Lower leg skin (tissue), 4 donors: ENCODE results near the gene SPAG7. TPM values are rescaled to one million over a fixed set of nuclear protein-coding genes. Genes with fewer than 3 reads are reported as not detected.

Experiments used
- DNase-seq, 2 donors: peaks; one replicate each; pipeline ENCODE4 v3.0.0-alpha.2; 2019; ENCODE audit warnings: low spot score in 2 of 2
- H3K4me3 ChIP-seq: fragments of 200-600 bp; sonication (generic); 2 replicates; pipeline ENCODE4 v1.5.1; 2017; ENCODE audit warnings: mild to moderate bottlenecking, low read depth; ENCODE audit not compliant: poor library complexity, severe bottlenecking
- POLR2A ChIP-seq, 2 donors: fragments of 450-650 bp; IDR thresholded peaks; one replicate each; pipeline ENCODE4 v1.6.1; 2016 to 2017; ENCODE audit warnings: antibody characterized with exemption in 2 of 2, mild to moderate bottlenecking in 1 of 2, moderate library complexity in 1 of 2
- WGBS, 2 donors: methylation state at CpG; one replicate each; pipeline ENCODE4 v1.1.5; 2018; 5-methylcytosine and 5-hydroxymethylcytosine counted together
- intact Hi-C: fragments of 100-400 bp; cut with DNase I; formaldehyde crosslinking; loops from one replicate; pipeline ENCODE4 v1.15.0; 2023; ENCODE audit warnings: low total_unique reads
- total RNA-seq, 4 donors: library from RNA; depleted of rRNA; stranded (reverse); fragments of >200 nt; gene quantifications; one replicate each; pipeline ENCODE4 v1.1.0, GENCODE V29; 2016
- TF ChIP-seq, protein P1 (sequence below), 3 donors: fragments of 450-650 bp; IDR thresholded peaks; one replicate each; pipeline ENCODE4 v1.5.1; 2016; ENCODE audit warnings: antibody characterized with exemption in 3 of 3, mild to moderate bottlenecking in 3 of 3, moderate library complexity in 2 of 3

The SPAG7 gene
- total RNA-seq, 4 donors from 2014 or later = 35.1 to 64.0 (median 51.7) TPM

DNA sequence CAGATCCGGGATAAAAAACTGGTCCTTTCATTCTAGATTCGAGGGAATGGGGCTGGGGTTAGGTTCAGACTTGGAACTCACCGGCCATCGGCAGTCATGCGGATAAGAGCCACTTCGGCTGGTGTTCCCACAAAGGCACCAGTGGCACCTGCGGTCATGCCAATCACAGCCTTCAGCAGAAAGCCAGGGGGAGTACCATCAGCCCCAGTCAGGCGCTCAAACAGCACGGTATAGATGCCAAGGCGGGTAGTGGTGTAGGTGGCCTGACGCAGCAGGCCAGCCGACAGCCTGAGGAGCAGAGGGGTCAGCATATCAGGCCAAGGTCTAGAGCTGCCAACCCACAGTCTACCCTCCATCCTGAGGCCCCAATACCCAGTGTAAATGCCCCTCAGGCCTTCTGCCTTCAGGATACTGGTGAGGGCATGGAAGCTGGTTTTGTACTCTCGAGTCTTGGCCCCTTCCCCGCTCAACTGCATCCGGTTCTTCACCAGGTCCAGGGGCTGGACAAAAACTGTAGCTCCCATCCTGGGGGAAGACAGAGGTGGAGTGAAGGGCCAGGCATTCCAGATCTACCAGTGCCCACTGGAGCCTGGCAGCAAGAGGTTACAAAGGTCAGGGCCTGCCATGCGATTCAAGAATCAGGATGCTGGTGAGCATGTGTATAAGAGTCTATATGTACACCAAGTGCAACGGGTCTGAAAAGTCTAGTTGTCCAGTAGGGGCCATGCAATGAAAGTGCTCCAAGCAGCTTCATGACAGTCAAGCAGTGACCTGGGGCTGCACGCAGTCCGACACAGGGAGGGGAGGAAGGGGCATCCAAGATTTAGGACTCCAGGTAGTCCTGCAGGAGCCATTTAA is 28.7 kb downstream of the SPAG7 start:
- intact Hi-C loops = no loop called here
- no peak for DNase-seq
- peak overlapping the region; percentile 81 for H3K4me3 ChIP-seq
- TF ChIP-seq POLR2A (IDR thresholded peaks at IDR 0.05) = no peak
- TF ChIP-seq, protein P1, sequence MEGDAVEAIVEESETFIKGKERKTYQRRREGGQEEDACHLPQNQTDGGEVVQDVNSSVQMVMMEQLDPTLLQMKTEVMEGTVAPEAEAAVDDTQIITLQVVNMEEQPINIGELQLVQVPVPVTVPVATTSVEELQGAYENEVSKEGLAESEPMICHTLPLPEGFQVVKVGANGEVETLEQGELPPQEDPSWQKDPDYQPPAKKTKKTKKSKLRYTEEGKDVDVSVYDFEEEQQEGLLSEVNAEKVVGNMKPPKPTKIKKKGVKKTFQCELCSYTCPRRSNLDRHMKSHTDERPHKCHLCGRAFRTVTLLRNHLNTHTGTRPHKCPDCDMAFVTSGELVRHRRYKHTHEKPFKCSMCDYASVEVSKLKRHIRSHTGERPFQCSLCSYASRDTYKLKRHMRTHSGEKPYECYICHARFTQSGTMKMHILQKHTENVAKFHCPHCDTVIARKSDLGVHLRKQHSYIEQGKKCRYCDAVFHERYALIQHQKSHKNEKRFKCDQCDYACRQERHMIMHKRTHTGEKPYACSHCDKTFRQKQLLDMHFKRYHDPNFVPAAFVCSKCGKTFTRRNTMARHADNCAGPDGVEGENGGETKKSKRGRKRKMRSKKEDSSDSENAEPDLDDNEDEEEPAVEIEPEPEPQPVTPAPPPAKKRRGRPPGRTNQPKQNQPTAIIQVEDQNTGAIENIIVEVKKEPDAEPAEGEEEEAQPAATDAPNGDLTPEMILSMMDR (IDR thresholded peaks at IDR 0.05) = no peak
- WGBS, 2 donors = 55 to 60% methylated on average over 16 to 19 of the region's 19 CpGs

DNA sequence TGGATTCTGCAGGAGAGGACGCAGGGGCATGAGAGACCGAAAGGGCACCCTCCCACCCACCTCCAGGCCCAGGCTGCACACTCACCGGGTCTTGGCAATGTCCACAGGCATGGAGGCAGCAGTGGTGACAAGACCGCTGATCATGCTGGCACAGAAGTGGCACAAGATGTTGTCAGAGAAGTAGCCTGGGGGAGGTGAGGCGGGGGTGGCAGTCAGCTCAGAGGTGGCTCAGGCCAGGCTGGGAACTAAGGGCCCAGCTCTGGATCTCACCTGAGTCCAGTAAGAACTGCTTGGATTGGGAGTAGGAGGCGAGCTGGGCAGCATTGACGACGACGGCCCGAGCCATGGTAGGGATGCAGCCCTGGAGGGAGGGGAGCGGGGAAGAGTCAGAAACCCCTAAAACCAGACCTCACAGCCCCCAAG is 29.5 kb downstream of the SPAG7 start:
- intact Hi-C loops = no loop called here
- no peak overlapping the region for H3K4me3 ChIP-seq
- no peak for DNase-seq
- TF ChIP-seq, protein P1 (IDR thresholded peaks at IDR 0.05) = no peak
- no peak for TF ChIP-seq POLR2A (IDR thresholded peaks at IDR 0.05)
- WGBS, 2 donors = 83 to 88% methylated on average over 11 of the region's 11 CpGs

DNA sequence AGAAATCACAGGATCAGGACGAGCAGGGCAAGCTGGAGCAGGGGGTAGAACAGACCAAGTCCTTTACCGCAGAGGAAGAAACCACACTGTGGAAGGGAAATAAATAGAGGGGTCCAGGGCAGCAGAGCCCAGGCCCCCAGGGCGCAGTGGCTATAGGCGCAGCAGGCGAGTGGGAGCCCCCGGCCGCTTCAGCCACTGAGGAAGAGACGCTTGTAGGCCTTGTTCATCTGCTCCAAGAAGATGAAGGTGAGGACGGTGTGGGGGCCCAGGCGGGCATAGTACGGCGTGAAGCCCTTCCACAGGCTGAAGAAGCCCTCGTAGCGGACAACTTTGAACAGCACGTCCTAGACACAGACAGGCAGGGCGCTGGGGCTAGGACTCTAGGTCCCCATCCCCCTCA is 30.1 kb downstream of the SPAG7 start:
- no peak overlapping the region for H3K4me3 ChIP-seq
- DNase-seq = no peak
- intact Hi-C loops = no loop called here
- no peak for TF ChIP-seq POLR2A (IDR thresholded peaks at IDR 0.05)
- TF ChIP-seq, protein P1 (IDR thresholded peaks at IDR 0.05) = no peak
- WGBS, 2 donors = 94 to 97% methylated on average over 16 of the region's 16 CpGs

DNA sequence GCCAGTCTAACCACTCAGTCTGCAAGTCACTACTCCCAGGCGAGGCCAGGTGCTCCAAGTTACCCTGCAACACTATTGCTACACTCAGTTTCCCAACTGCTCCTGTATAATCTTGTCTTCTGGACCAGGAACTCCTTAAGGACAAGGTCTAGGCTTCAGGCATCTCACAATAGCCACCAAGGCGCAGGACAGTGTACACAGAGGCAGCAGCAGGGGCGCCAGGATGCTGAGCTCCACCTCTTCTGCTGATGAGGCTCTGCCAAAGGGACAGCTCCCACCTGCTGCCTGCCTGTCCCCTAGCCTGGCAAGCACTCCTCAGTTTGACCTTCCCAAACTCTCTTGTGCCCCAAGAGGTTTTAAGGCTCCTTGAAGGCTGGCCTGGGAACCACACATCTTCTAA is 31.2 kb downstream of the SPAG7 start:
- intact Hi-C loops = no loop called here
- TF ChIP-seq, protein P1 (IDR thresholded peaks at IDR 0.05) = no peak
- no peak for TF ChIP-seq POLR2A (IDR thresholded peaks at IDR 0.05)
- WGBS, 2 donors = 73 to 80% methylated on average over 3 of the region's 3 CpGs
- DNase-seq = no peak
- no peak overlapping the region for H3K4me3 ChIP-seq

DNA sequence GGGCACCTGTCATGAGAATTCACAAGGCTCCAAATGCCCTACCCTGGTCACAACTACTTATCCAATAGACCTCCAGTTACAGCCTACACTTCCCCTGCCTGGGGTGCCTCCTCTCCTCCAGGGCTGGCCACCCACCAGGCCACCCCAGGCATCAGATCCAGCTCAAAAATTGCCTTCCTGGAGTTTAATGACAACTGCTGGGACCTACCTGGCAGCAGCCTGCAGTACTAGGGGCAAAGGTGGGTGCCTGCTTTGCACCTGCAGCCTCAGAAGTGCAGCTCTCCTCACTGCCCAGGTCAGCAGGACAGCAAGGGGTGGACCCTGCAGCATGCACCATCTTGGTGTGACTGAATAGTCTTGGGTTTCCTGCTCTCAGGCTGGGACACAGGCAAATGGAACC is 32.0 kb downstream of the SPAG7 start:
- TF ChIP-seq, protein P1 (IDR thresholded peaks at IDR 0.05) = no peak
- no peak for TF ChIP-seq POLR2A (IDR thresholded peaks at IDR 0.05)
- H3K4me3 ChIP-seq = no peak overlapping the region
- no peak for DNase-seq
- intact Hi-C loops = no loop called here
